Loucy (cell line): Measurements from ENCODE around the gene PTMA.

ENCODE experiments used
- CTCF ChIP-seq: fragments of 200-600 bp; sonication (generic); conservative IDR thresholded peaks from 2 replicates; pipeline ENCODE4 v1.5.1; 2014; ENCODE audit warnings: mild to moderate bottlenecking, antibody characterized with exemption, low read length
- EZH2phosphoT487 ChIP-seq: fragments of 200-600 bp; IDR thresholded peaks from 2 replicates; pipeline ENCODE4 v1.6.1; 2018; ENCODE audit warnings: antibody characterized with exemption, mild to moderate bottlenecking, moderate library complexity, borderline replicate concordance

- TF ChIP-seq CTCF = no peak
- TF ChIP-seq EZH2phosphoT487 = no peak
Measured at GRCh38 chr2:231720292-231720986, 12.1 kb downstream of the PTMA start.
